Measurements from ENCODE around the gene DISP2.

- TF ChIP-seq, protein P1, sequence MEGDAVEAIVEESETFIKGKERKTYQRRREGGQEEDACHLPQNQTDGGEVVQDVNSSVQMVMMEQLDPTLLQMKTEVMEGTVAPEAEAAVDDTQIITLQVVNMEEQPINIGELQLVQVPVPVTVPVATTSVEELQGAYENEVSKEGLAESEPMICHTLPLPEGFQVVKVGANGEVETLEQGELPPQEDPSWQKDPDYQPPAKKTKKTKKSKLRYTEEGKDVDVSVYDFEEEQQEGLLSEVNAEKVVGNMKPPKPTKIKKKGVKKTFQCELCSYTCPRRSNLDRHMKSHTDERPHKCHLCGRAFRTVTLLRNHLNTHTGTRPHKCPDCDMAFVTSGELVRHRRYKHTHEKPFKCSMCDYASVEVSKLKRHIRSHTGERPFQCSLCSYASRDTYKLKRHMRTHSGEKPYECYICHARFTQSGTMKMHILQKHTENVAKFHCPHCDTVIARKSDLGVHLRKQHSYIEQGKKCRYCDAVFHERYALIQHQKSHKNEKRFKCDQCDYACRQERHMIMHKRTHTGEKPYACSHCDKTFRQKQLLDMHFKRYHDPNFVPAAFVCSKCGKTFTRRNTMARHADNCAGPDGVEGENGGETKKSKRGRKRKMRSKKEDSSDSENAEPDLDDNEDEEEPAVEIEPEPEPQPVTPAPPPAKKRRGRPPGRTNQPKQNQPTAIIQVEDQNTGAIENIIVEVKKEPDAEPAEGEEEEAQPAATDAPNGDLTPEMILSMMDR (conservative IDR thresholded peaks at IDR 0.05): no peak
- no peak for TF ChIP-seq ZFX (IDR thresholded peaks at IDR 0.05)
These were observed 67.7 kb downstream of the DISP2 start for GRCh38 chr15:40425681-40426080.

Measured in C4-2B (cell line).